SH-SY5Y (cell line): Measurements from ENCODE around the gene MAP2.

ENCODE experiments used
- GATA2 ChIP-seq: IDR thresholded peaks from 2 replicates; pipeline ENCODE4 v1.6.1; 2011; ENCODE audit warnings: mild to moderate bottlenecking, low read depth, low read length
- GATA3 ChIP-seq: IDR thresholded peaks from 2 replicates; pipeline ENCODE4 v1.6.1; 2011; ENCODE audit warnings: low read depth, mild to moderate bottlenecking, low read length, moderate library complexity

DNA sequence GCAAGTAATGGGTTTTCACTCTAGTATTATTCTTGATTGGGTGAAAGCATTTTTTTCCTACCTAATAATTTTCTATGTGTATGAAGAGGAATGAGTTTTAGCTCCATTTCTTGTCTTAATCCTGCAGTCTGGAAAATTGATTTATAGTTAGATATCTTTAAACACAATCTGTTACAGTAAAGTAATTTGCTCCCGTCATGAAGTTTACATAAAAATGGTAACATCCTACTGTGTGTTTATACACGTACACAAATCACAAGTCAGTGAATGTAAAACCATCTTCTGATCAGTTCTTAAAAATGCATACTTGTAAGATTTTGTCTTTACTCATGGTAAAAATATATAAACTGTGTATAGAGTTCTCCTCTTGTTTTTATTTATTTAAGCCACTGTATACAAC lies 51.1 kb downstream of the MAP2 start:
- no peak for TF ChIP-seq GATA2
- no peak for TF ChIP-seq GATA3
